Measurements from ENCODE around the gene ACMSD. TPM values are rescaled to one million over a fixed set of nuclear protein-coding genes. Genes with fewer than 3 reads are reported as not detected.

Gene ACMSD
- total RNA-seq, 1 experiment from 2014 or later, result not detected

- DNase-seq (ENCODE audit: low spot score), result no peak
Observed at GRCh38 chr2:134946073-134946472, 107.7 kb downstream of the ACMSD start.

GRCh38 chr2:134949981-134950708, 111.7 kb downstream of the ACMSD start:
- no peak for DNase-seq (ENCODE audit: low spot score)

- DNase-seq (ENCODE audit: low spot score), result no peak
Observed at GRCh38 chr2:134950886-134951285, 112.5 kb downstream of the ACMSD start.

Small RNA genes lying within 50 kb of the gene (small RNA-seq; reads per million reads assigned to genes)
- gene AC110620.1 (not detected), gene MIR5590 (not detected)

Other genes with a start within 250 kb of the ACMSD start
- not detected in 2 replicates for gene TMEM163, start 119.6 kb upstream of the ACMSD start, total RNA-seq (2014; rRNA removed; shearing (Covaris generic))
- 11.8 and 15.1 TPM in 2 replicates for gene CCNT2, start 80.2 kb downstream of the ACMSD start, total RNA-seq (2014; rRNA removed; shearing (Covaris generic))
- gene MAP3K19, start 208.8 kb downstream of the ACMSD start, total RNA-seq (2014; rRNA removed; shearing (Covaris generic)), result not detected in 2 replicates
- gene RAB3GAP1, start 213.7 kb downstream of the ACMSD start, total RNA-seq (2014; rRNA removed; shearing (Covaris generic)), result 14.7 and 15.6 TPM in 2 replicates